GM12878 (cell line): Measurements from ENCODE around the gene BEST4. TPM values are rescaled to one million over a fixed set of nuclear protein-coding genes. Genes with fewer than 3 reads are reported as not detected.

ENCODE experiments used
- BCL11A ChIP-seq: IDR thresholded peaks from 2 replicates; pipeline ENCODE4 v1.6.1; 2011; ENCODE audit warnings: low read depth, low read length
- BHLHE40 ChIP-seq, 2 experiments: fragments of 450-650 bp in 1 of 2; IDR thresholded peaks; 2 replicates each; pipeline ENCODE4 v1.6.1; 2011 to 2017; ENCODE audit warnings: low read depth in 2 of 2, borderline replicate concordance in 1 of 2, improper control_type of control experiment in 1 of 2, low read length in 1 of 2, mild to moderate bottlenecking in 1 of 2
- CEBPB ChIP-seq, 2 experiments: fragments of 150-350 bp in 1 of 2; IDR thresholded peaks; 2 replicates each; pipeline ENCODE4 v1.6.1; 2012 to 2014; ENCODE audit warnings: low read depth in 2 of 2, low read length in 2 of 2, borderline replicate concordance in 1 of 2, inconsistent platforms in 1 of 2
- CEBPZ ChIP-seq: fragments of 150-350 bp; IDR thresholded peaks from 2 replicates; pipeline ENCODE4 v1.6.1; 2016; ENCODE audit warnings: low read depth, low read length
- CREM ChIP-seq: IDR thresholded peaks from 2 replicates; pipeline ENCODE4 v1.6.1; 2014; ENCODE audit warnings: antibody characterized with exemption, low read depth
- ESRRA ChIP-seq: IDR thresholded peaks from 2 replicates; pipeline ENCODE4 v1.6.1; 2012; ENCODE audit warnings: mild to moderate bottlenecking, low read length, improper control_type of control experiment
- KDM1A ChIP-seq: fragments of 200-600 bp; sonication (generic); IDR thresholded peaks from 2 replicates; pipeline ENCODE4 v1.6.1; 2016; ENCODE audit warnings: borderline replicate concordance
- LARP7 ChIP-seq: fragments of 450-650 bp; IDR thresholded peaks from 2 replicates; pipeline ENCODE4 v1.6.1; 2017; ENCODE audit warnings: mild to moderate bottlenecking
- MAX ChIP-seq: IDR thresholded peaks from 2 replicates; pipeline ENCODE4 v1.6.1; 2012; ENCODE audit warnings: low read depth, low read length, improper control_type of control experiment
- MTA3 ChIP-seq: IDR thresholded peaks from 2 replicates; pipeline ENCODE4 v1.6.1; 2012; ENCODE audit warnings: low read length, inconsistent platforms, borderline replicate concordance
- POLR2A ChIP-seq: IDR thresholded peaks from 2 replicates; pipeline ENCODE4 v1.6.1; 2011; ENCODE audit warnings: low read depth, mild to moderate bottlenecking, low read length
- RCOR1 ChIP-seq: conservative IDR thresholded peaks from 2 replicates; pipeline ENCODE4 v1.6.1; 2012; ENCODE audit warnings: low read depth, low read length, improper control_type of control experiment
- SMARCA5 ChIP-seq: fragments of 450-650 bp; IDR thresholded peaks from 2 replicates; pipeline ENCODE4 v1.6.1; 2017; ENCODE audit warnings: mild to moderate bottlenecking
- STAT3 ChIP-seq: IDR thresholded peaks from 2 replicates; pipeline ENCODE4 v1.6.1; 2011; ENCODE audit warnings: low read depth, low read length, improper control_type of control experiment
- TCF3 ChIP-seq: IDR thresholded peaks from 2 replicates; pipeline ENCODE4 v1.6.1; 2012; ENCODE audit warnings: low read depth, mild to moderate bottlenecking, low read length, borderline replicate concordance; ENCODE audit not compliant: insufficient read depth
- YY1 ChIP-seq: IDR thresholded peaks from 2 replicates; pipeline ENCODE4 v1.6.1; 2011; ENCODE audit warnings: low read depth, mild to moderate bottlenecking, low read length
- ZBED1 ChIP-seq: IDR thresholded peaks from 2 replicates; pipeline ENCODE4 v1.6.1; 2016; ENCODE audit warnings: borderline replicate concordance
- ZBTB40 ChIP-seq: fragments of 450-650 bp; IDR thresholded peaks from 2 replicates; pipeline ENCODE4 v1.6.1; 2016; ENCODE audit warnings: mild to moderate bottlenecking, moderate library complexity, borderline replicate concordance
- ZNF592 ChIP-seq: fragments of 450-650 bp; IDR thresholded peaks from 2 replicates; pipeline ENCODE4 v1.6.1; 2017; ENCODE audit warnings: mild to moderate bottlenecking, moderate library complexity
- polyA plus RNA-seq, 11 experiments: library from polyadenylated mRNA; depleted of rRNA in 4 of 11; unstranded in 6 of 11; stranded (reverse) in 5 of 11; fragments of >200 nt; fragmentation: Nextera tagmentation in 4 of 11; fragmentation: Illumina TruSeq in 1 of 11; extraction: Ambion mirVana in 4 of 11; extraction: Trizol in 1 of 11; gene quantifications; 1 replicate in 1 of 11; 2 replicates in 10 of 11; pipeline versions ENCODE4 v1.2.1 to v1.2.3, GENCODE V29; 2011 to 2016; ENCODE audit warnings: inconsistent platforms in 2 of 11, missing spikeins in 2 of 11, low read depth in 1 of 11
- total RNA-seq, 4 experiments: library from RNA; depleted of rRNA in 3 of 4; stranded (reverse); fragments of >200 nt in 3 of 4; fragmentation: Illumina TruSeq in 1 of 4; extraction: Trizol in 1 of 4; gene quantifications; 2 replicates each; pipeline versions ENCODE4 v1.2.1 to v1.2.3, GENCODE V29; 2013 to 2021

Gene BEST4
- total and polyA plus RNA-seq, 10 of the 15 experiments (the other 5 are each of a cell fraction or from before 2014, with no cell fraction given) = 0.06 to 1.3 (median 0.42) TPM

- TF ChIP-seq ZNF592 (no peak), CEBPZ (no peak), STAT3 (no peak), RCOR1 (no peak), ESRRA (no peak), LARP7 (peak; percentile 94; the same call in 1 of the 2 replicates), CREM (peak; percentile 21; the same call in 1 of the 2 replicates), POLR2A (peak; percentile 90), SMARCA5 (peak; percentile 95), MAX (peak; percentile 88), ZBED1 (no peak), MTA3 (no peak), KDM1A (no peak), BHLHE40 (IDR thresholded peaks at IDR 0.05; ENCODE audit: borderline replicate concordance in 1 of 2, low read depth in 2 of 2, low read length in 1 of 2) (peak in 1 of 2 experiments; percentile 74; a peak in 3 of 4 replicates), YY1 (peak; percentile 55), CEBPB (IDR thresholded peaks at IDR 0.05; ENCODE audit: borderline replicate concordance in 1 of 2, low read depth in 2 of 2, low read length in 2 of 2) (no peak), BCL11A (no peak), TCF3 (peak; percentile 11; the same call in 1 of the 2 replicates), ZBTB40 (no peak; the same call in 1 of the 2 replicates)
Observed at GRCh38 chr1:44799770-44800584, 12.0 kb upstream of the BEST4 start, which contains the start of gene PLK3 (continued).
